NCI-H2196 (cell line): ENCODE data around the gene KCMF1.
A peak's percentile ranks its signal among the peaks of the same experiment; 100 is the strongest.

ENCODE experiments used
- DNase-seq: peaks from one replicate; lab custom pipeline; 2025; ENCODE audit not compliant: unreplicated experiment; lab: John Stamatoyannopoulos, UW

KCMF1 gene

GRCh38 chr2:85019121-85019520, 48.2 kb downstream of the KCMF1 start:
- DNase-seq = no peak

- DNase-seq = no peak
Measured at GRCh38 chr2:85022232-85022631, 51.3 kb downstream of the KCMF1 start.

GRCh38 chr2:85024372-85025047, 53.5 kb downstream of the KCMF1 start:
- no peak for DNase-seq

GRCh38 chr2:85032621-85033020, 61.7 kb downstream of the KCMF1 start:
- DNase-seq = no peak

- DNase-seq = no peak
Measured at GRCh38 chr2:85033388-85033787, 62.4 kb downstream of the KCMF1 start.

- no peak for DNase-seq
Measured at GRCh38 chr2:85034158-85034557, 63.2 kb downstream of the KCMF1 start.

GRCh38 chr2:85037622-85038021, 66.7 kb downstream of the KCMF1 start:
- DNase-seq = no peak

GRCh38 chr2:85042330-85042729, 71.4 kb downstream of the KCMF1 start:
- DNase-seq = no peak

GRCh38 chr2:85048534-85048933, 77.6 kb downstream of the KCMF1 start:
- no peak for DNase-seq

- no peak for DNase-seq
Measured at GRCh38 chr2:85049236-85049635, 78.3 kb downstream of the KCMF1 start.

- DNase-seq = no peak
Measured at GRCh38 chr2:85053802-85054201, 82.8 kb downstream of the KCMF1 start.

GRCh38 chr2:85057226-85057962, 86.4 kb downstream of the KCMF1 start:
- no peak for DNase-seq

- no peak for DNase-seq
Measured at GRCh38 chr2:85061896-85062295, 90.9 kb downstream of the KCMF1 start.

GRCh38 chr2:85062565-85062964, 91.6 kb downstream of the KCMF1 start:
- no peak for DNase-seq

GRCh38 chr2:85063981-85064599, 93.1 kb downstream of the KCMF1 start:
- DNase-seq = no peak

- DNase-seq = no peak
Measured at GRCh38 chr2:85064927-85065577, 94.1 kb downstream of the KCMF1 start.

GRCh38 chr2:85066006-85066740, 95.2 kb downstream of the KCMF1 start:
- no peak for DNase-seq

GRCh38 chr2:85066874-85067351, 96.0 kb downstream of the KCMF1 start:
- peak; percentile 34 for DNase-seq

GRCh38 chr2:85071096-85071495, 100.1 kb downstream of the KCMF1 start:
- no peak for DNase-seq

- DNase-seq = no peak
Measured at GRCh38 chr2:85073033-85073432, 102.1 kb downstream of the KCMF1 start.
